Measurements from ENCODE around the gene CTSK.
"Not testable (repeated sequence)": the region's sequence is repeated elsewhere in the genome, so short reads cannot be mapped to it uniquely, and the experiment has no call there.

Gene CTSK

GRCh38 chr1:150808121-150808520 is at the start of gene CTSK:
TSS of gene CTSK (minus strand) at chr1:150808260. CDS start at chr1:150806805, 1,455 bp downstream.
- no peaks in the 10 kb centered on the region for H3K27me3 ChIP-seq (ENCODE audit: control insufficient read depth in 5 of 5, insufficient read depth in 4 of 5, low read length in 5 of 5)
- no peaks in the 10 kb centered on the region for H3K9me3 ChIP-seq (ENCODE audit: control insufficient read depth in 5 of 5, low read length in 5 of 5)
- H3K9ac ChIP-seq (ENCODE audit: low read length in 5 of 5): peak within 1 kb of the TSS; percentile 3 to 48 (median 37)
- H3K27ac ChIP-seq (ENCODE audit: low read depth, low read length): peak within 1 kb of the TSS; percentile 18
- H3K36me3 ChIP-seq (ENCODE audit: control insufficient read depth in 5 of 5, insufficient read depth in 5 of 5, low read length in 5 of 5): peaks cover 34 to 38% (median 34%) of the 10 kb centered on the region in 5 donors
- H3K4me1 ChIP-seq (ENCODE audit: control insufficient read depth in 5 of 5, insufficient read depth in 5 of 5, low read length in 5 of 5): peaks cover 3 to 29% (median 18%) of the 10 kb centered on the region in 5 donors
- peak within 1 kb of the TSS; percentile 26 to 71 (median 57) for H3K4me3 ChIP-seq (ENCODE audit: low read depth in 1 of 5, low read length in 5 of 5)

DNA sequence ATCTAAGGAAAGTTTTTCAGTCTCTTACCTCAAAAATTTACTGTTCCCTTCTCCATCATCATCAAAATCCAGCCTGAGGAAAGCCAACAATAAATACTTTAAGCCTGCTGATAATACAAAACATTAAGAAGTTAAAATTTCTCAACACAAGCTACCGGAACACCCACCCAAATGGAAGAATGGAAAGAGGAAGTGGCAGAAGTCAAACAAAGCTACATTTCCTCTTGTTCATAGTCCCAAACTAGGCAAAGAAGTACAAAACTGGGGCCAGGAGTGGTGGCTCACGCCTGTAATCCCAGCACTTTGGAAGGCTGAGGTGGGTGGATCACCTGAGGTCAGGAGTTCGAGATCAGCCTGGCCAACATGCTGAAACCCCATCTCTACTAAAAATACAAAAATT is 44.7 kb upstream of the CTSK start:
- H3K27ac ChIP-seq (ENCODE audit: low read depth, low read length); H3K9me3 ChIP-seq (ENCODE audit: control insufficient read depth in 5 of 5, low read length in 5 of 5); H3K4me1 ChIP-seq (ENCODE audit: control insufficient read depth in 5 of 5, insufficient read depth in 5 of 5, low read length in 5 of 5); H3K4me3 ChIP-seq (ENCODE audit: low read depth in 1 of 5, low read length in 5 of 5); H3K9ac ChIP-seq (ENCODE audit: low read length in 5 of 5); H3K27me3 ChIP-seq (ENCODE audit: control insufficient read depth in 5 of 5, insufficient read depth in 4 of 5, low read length in 5 of 5): not testable (repeated sequence)
- H3K36me3 ChIP-seq (ENCODE audit: control insufficient read depth in 5 of 5, insufficient read depth in 5 of 5, low read length in 5 of 5): peaks cover 12 to 34% (median 20%) of the 10 kb centered on the region in 5 donors

DNA sequence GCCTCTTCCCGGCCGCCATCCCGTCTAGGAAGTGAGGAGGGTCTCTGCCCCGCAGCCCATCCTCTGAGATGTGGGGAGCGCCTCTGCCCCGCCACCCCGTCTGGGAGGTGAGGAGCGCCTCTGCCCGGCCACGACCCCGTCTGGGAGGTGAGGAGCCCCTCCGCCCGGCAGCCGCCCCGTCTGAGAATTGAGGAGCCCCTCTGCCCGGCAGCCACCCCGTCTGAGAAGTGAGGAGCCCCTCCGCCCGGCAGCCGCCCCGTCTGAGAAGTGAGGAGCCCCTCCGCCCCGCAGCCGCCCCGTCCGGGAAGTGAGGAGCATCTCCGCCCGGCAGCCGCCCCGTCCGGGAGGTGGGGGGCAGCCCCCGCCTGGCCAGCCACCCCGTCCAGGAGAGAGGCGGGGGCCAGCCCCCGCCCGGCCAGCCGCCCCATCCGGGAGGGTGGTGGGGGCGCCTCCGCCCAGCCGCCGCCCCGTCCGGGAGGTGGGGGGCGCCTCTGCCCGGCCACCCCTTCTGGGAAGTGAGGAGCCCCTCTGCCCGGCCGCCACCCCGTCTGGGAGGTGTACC is 42.8 kb upstream of the CTSK start:
- peaks cover 0 to 21% (median 9%) of the 10 kb centered on the region in 5 donors for H3K4me1 ChIP-seq (ENCODE audit: control insufficient read depth in 5 of 5, insufficient read depth in 5 of 5, low read length in 5 of 5)
- not testable (repeated sequence) for H3K4me3 ChIP-seq (ENCODE audit: low read depth in 1 of 5, low read length in 5 of 5); H3K27me3 ChIP-seq (ENCODE audit: control insufficient read depth in 5 of 5, insufficient read depth in 4 of 5, low read length in 5 of 5); H3K9ac ChIP-seq (ENCODE audit: low read length in 5 of 5); H3K27ac ChIP-seq (ENCODE audit: low read depth, low read length); H3K9me3 ChIP-seq (ENCODE audit: control insufficient read depth in 5 of 5, low read length in 5 of 5)
- H3K36me3 ChIP-seq (ENCODE audit: control insufficient read depth in 5 of 5, insufficient read depth in 5 of 5, low read length in 5 of 5): peaks cover 6 to 28% (median 13%) of the 10 kb centered on the region in 5 donors

GRCh38 chr1:150846473-150847146 is 38.5 kb upstream of the CTSK start:
- Histone ChIP-seq H3K4me1 (ENCODE audit: control insufficient read depth in 5 of 5, insufficient read depth in 5 of 5, low read length in 5 of 5) (peaks cover 0 to 31% (median 11%) of the 10 kb centered on the region in 5 donors), H3K27me3 (ENCODE audit: control insufficient read depth in 5 of 5, insufficient read depth in 4 of 5, low read length in 5 of 5) (no peaks in the 10 kb centered on the region), H3K4me3 (ENCODE audit: low read depth in 1 of 5, low read length in 5 of 5) (no peak overlapping the region), H3K9me3 (ENCODE audit: control insufficient read depth in 5 of 5, low read length in 5 of 5) (no peaks in the 10 kb centered on the region), H3K9ac (ENCODE audit: low read length in 5 of 5) (no peak overlapping the region), H3K36me3 (ENCODE audit: control insufficient read depth in 5 of 5, insufficient read depth in 5 of 5, low read length in 5 of 5) (peaks cover 0 to 11% (median 5%) of the 10 kb centered on the region in 5 donors), H3K27ac (ENCODE audit: low read depth, low read length) (peak overlapping the region; percentile 64)

DNA sequence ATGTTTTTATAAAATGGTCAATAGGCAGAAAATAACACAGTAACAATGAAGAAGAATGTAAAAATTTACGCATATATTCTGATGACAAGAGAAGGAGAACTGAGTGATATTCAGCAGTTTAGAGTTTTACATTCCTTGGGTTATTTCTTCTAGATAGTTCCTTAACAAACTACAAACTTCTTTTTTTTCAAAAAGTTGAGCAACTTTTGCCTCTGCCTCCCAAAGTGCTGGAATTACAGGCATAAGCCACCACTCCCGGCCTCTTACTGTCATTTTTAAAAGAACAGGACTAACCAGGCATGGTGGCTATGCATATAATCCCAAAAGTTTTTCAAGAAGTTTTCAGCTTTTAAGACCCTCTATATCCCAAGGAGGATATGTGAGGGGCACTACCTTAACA is 35.4 kb upstream of the CTSK start:
- no peak overlapping the region for H3K4me3 ChIP-seq (ENCODE audit: low read depth in 1 of 5, low read length in 5 of 5)
- H3K9ac ChIP-seq (ENCODE audit: low read length in 5 of 5): no peak overlapping the region
- peak overlapping the region; percentile 24 for H3K27ac ChIP-seq (ENCODE audit: low read depth, low read length)
- H3K27me3 ChIP-seq (ENCODE audit: control insufficient read depth in 5 of 5, insufficient read depth in 4 of 5, low read length in 5 of 5): no peaks in the 10 kb centered on the region
- H3K4me1 ChIP-seq (ENCODE audit: control insufficient read depth in 5 of 5, insufficient read depth in 5 of 5, low read length in 5 of 5): peaks cover 0 to 30% (median 15%) of the 10 kb centered on the region in 5 donors
- H3K9me3 ChIP-seq (ENCODE audit: control insufficient read depth in 5 of 5, low read length in 5 of 5): no peaks in the 10 kb centered on the region
- peaks cover 10 to 18% (median 17%) of the 10 kb centered on the region in 5 donors for H3K36me3 ChIP-seq (ENCODE audit: control insufficient read depth in 5 of 5, insufficient read depth in 5 of 5, low read length in 5 of 5)

GRCh38 chr1:150842964-150843363 is 34.9 kb upstream of the CTSK start:
- no peaks in the 10 kb centered on the region for H3K9me3 ChIP-seq (ENCODE audit: control insufficient read depth in 5 of 5, low read length in 5 of 5)
- no peak overlapping the region for H3K9ac ChIP-seq (ENCODE audit: low read length in 5 of 5)
- no peaks in the 10 kb centered on the region for H3K27me3 ChIP-seq (ENCODE audit: control insufficient read depth in 5 of 5, insufficient read depth in 4 of 5, low read length in 5 of 5)
- H3K27ac ChIP-seq (ENCODE audit: low read depth, low read length): peak overlapping the region; percentile 24
- peaks cover 10 to 23% (median 18%) of the 10 kb centered on the region in 5 donors for H3K36me3 ChIP-seq (ENCODE audit: control insufficient read depth in 5 of 5, insufficient read depth in 5 of 5, low read length in 5 of 5)
- no peak overlapping the region for H3K4me3 ChIP-seq (ENCODE audit: low read depth in 1 of 5, low read length in 5 of 5)
- H3K4me1 ChIP-seq (ENCODE audit: control insufficient read depth in 5 of 5, insufficient read depth in 5 of 5, low read length in 5 of 5): peaks cover 0 to 28% (median 15%) of the 10 kb centered on the region in 5 donors

- Histone ChIP-seq H3K4me1 (ENCODE audit: control insufficient read depth in 5 of 5, insufficient read depth in 5 of 5, low read length in 5 of 5) (peaks cover 0 to 21% (median 12%) of the 10 kb centered on the region in 5 donors), H3K9me3 (ENCODE audit: control insufficient read depth in 5 of 5, low read length in 5 of 5) (no peaks in the 10 kb centered on the region), H3K9ac (ENCODE audit: low read length in 5 of 5) (peak overlapping the region in 2 of 5 donors; percentile 24 to 39), H3K4me3 (ENCODE audit: low read depth in 1 of 5, low read length in 5 of 5) (no peak overlapping the region), H3K27ac (ENCODE audit: low read depth, low read length) (no peak overlapping the region), H3K36me3 (ENCODE audit: control insufficient read depth in 5 of 5, insufficient read depth in 5 of 5, low read length in 5 of 5) (peaks cover 13 to 28% (median 23%) of the 10 kb centered on the region in 5 donors), H3K27me3 (ENCODE audit: control insufficient read depth in 5 of 5, insufficient read depth in 4 of 5, low read length in 5 of 5) (no peaks in the 10 kb centered on the region)
These were observed 34.3 kb upstream of the CTSK start for GRCh38 chr1:150842343-150842742.

- Histone ChIP-seq H3K9ac (ENCODE audit: low read length in 5 of 5) (peak overlapping the region in 1 of 5 donors; percentile 39), H3K27me3 (ENCODE audit: control insufficient read depth in 5 of 5, insufficient read depth in 4 of 5, low read length in 5 of 5) (no peaks in the 10 kb centered on the region), H3K4me3 (ENCODE audit: low read depth in 1 of 5, low read length in 5 of 5) (no peak overlapping the region), H3K4me1 (ENCODE audit: control insufficient read depth in 5 of 5, insufficient read depth in 5 of 5, low read length in 5 of 5) (peaks cover 0 to 14% (median 8%) of the 10 kb centered on the region in 5 donors), H3K27ac (ENCODE audit: low read depth, low read length) (no peak overlapping the region), H3K36me3 (ENCODE audit: control insufficient read depth in 5 of 5, insufficient read depth in 5 of 5, low read length in 5 of 5) (peaks cover 19 to 35% (median 25%) of the 10 kb centered on the region in 5 donors), H3K9me3 (ENCODE audit: control insufficient read depth in 5 of 5, low read length in 5 of 5) (no peaks in the 10 kb centered on the region)
These were observed 33.6 kb upstream of the CTSK start for GRCh38 chr1:150841626-150842025.

- not testable (repeated sequence) for H3K9me3 ChIP-seq (ENCODE audit: control insufficient read depth in 5 of 5, low read length in 5 of 5); H3K4me3 ChIP-seq (ENCODE audit: low read depth in 1 of 5, low read length in 5 of 5); H3K27me3 ChIP-seq (ENCODE audit: control insufficient read depth in 5 of 5, insufficient read depth in 4 of 5, low read length in 5 of 5); H3K27ac ChIP-seq (ENCODE audit: low read depth, low read length); H3K9ac ChIP-seq (ENCODE audit: low read length in 5 of 5)
- peaks cover 0 to 12% (median 7%) of the 10 kb centered on the region in 5 donors for H3K4me1 ChIP-seq (ENCODE audit: control insufficient read depth in 5 of 5, insufficient read depth in 5 of 5, low read length in 5 of 5)
- H3K36me3 ChIP-seq (ENCODE audit: control insufficient read depth in 5 of 5, insufficient read depth in 5 of 5, low read length in 5 of 5): peaks cover 22 to 42% (median 31%) of the 10 kb centered on the region in 5 donors
These were observed 32.8 kb upstream of the CTSK start for GRCh38 chr1:150840850-150841249.

- peaks cover 58 to 81% (median 67%) of the 10 kb centered on the region in 5 donors for H3K36me3 ChIP-seq (ENCODE audit: control insufficient read depth in 5 of 5, insufficient read depth in 5 of 5, low read length in 5 of 5)
- H3K9ac ChIP-seq (ENCODE audit: low read length in 5 of 5): no peak overlapping the region
- H3K4me3 ChIP-seq (ENCODE audit: low read depth in 1 of 5, low read length in 5 of 5): no peak overlapping the region
- H3K4me1 ChIP-seq (ENCODE audit: control insufficient read depth in 5 of 5, insufficient read depth in 5 of 5, low read length in 5 of 5): peaks cover 0 to under 1% (median 0%) of the 10 kb centered on the region in 5 donors
- H3K27ac ChIP-seq (ENCODE audit: low read depth, low read length): no peak overlapping the region
- no peaks in the 10 kb centered on the region for H3K27me3 ChIP-seq (ENCODE audit: control insufficient read depth in 5 of 5, insufficient read depth in 4 of 5, low read length in 5 of 5)
- no peaks in the 10 kb centered on the region for H3K9me3 ChIP-seq (ENCODE audit: control insufficient read depth in 5 of 5, low read length in 5 of 5)
These were observed 28.2 kb upstream of the CTSK start for GRCh38 chr1:150836129-150836773.

Measured in subcutaneous abdominal adipose tissue (tissue), 5 donors.